BLaER1 treated with 17β-estradiol and CSF1 and Interleukin-3, amounts not matched to agents 10 nM and 100 nM (cell line): ENCODE measurements around the gene UNKL.
"Not testable (repeated sequence)": the region's sequence is repeated elsewhere in the genome, so short reads cannot be mapped to it uniquely, and the experiment has no call there.

ENCODE experiments used
- H3K27ac ChIP-seq, 11 experiments: shearing (Covaris generic); formaldehyde crosslinking; 2 replicates each; pipeline ENCODE4 v1.8.1; 2022
- H3K27me3 ChIP-seq, 11 experiments: shearing (Covaris generic); formaldehyde crosslinking; 2 replicates each; pipeline ENCODE4 v1.8.1; 2022
- H3K36me3 ChIP-seq, 11 experiments: shearing (Covaris generic); formaldehyde crosslinking; 2 replicates each; pipeline ENCODE4 v1.8.1; 2022
- H3K4me1 ChIP-seq, 10 experiments: shearing (Covaris generic); formaldehyde crosslinking; 2 replicates each; pipeline ENCODE4 v1.8.1; 2022
- H3K4me2 ChIP-seq, 11 experiments: shearing (Covaris generic); formaldehyde crosslinking; 2 replicates each; pipeline ENCODE4 v1.8.1; 2022
- H3K4me3 ChIP-seq, 10 experiments: shearing (Covaris generic); formaldehyde crosslinking; 2 replicates each; pipeline ENCODE4 v1.8.1; 2022
- H3K9ac ChIP-seq, 11 experiments: shearing (Covaris generic); formaldehyde crosslinking; 2 replicates each; pipeline ENCODE4 v1.8.1; 2022
- H3K9me3 ChIP-seq, 11 experiments: shearing (Covaris generic); formaldehyde crosslinking; replicated peaks in 1 of 11; 2 replicates each; pipeline ENCODE4 v1.8.1; 2022
- H4K20me1 ChIP-seq, 11 experiments: shearing (Covaris generic); formaldehyde crosslinking; 2 replicates each; pipeline ENCODE4 v1.8.1; 2022
- Cebpa-rat ChIP-seq, 11 experiments: shearing (Covaris generic); IDR thresholded peaks; 2 replicates each; pipeline ENCODE4 v1.8.1; 2022

UNKL gene

DNA sequence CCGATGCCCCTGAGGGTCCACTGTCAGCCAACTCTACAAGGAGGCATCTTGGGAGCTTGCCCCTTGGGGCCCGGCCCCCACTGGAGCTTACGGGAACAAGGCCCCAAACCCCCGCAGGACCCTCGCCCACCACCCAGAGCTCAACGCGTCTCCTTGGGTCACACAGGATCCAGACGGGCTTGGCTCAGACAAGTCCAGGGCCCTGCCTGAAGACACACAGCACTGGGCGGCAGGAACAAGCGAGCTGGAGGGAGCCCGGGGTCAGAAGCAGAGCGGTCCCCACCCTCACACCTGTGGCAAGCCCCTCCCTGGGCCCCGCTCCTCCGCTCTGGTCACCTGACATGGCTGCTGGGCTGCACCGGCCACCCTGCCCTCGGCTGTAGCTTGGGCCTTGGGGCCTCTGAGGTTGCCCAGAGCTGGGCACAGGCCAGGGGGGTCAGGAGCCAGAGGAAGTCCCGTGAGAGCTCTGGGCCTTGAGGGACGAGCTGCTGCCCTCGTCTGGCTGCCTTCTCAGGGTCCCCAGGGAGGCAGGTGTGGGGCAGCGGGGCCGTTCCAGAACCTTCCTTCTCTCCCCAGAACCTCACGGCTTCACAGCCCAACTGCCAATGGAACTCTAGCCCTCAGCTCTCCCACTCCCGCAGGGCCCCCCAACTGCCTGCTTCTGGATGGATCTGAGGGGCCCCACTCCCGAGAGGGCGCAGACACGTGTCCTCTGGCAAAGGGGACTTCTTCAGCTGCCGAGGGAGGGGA, 29.7 kb upstream of the UNKL start, which contains the start of gene CCDC154:
CCDC154 (minus strand) TSS at position 577 of the 750 bp plus-strand sequence; CDS start at position 343, 234 bp downstream.
- H3K4me3 ChIP-seq: peak within 1 kb of the TSS in 8 of 10 experiments; percentile 17 to 38 (median 32); a peak in 7 of 20 replicates
- no peak for TF ChIP-seq Cebpa-rat (IDR thresholded peaks at IDR 0.05)

DNA sequence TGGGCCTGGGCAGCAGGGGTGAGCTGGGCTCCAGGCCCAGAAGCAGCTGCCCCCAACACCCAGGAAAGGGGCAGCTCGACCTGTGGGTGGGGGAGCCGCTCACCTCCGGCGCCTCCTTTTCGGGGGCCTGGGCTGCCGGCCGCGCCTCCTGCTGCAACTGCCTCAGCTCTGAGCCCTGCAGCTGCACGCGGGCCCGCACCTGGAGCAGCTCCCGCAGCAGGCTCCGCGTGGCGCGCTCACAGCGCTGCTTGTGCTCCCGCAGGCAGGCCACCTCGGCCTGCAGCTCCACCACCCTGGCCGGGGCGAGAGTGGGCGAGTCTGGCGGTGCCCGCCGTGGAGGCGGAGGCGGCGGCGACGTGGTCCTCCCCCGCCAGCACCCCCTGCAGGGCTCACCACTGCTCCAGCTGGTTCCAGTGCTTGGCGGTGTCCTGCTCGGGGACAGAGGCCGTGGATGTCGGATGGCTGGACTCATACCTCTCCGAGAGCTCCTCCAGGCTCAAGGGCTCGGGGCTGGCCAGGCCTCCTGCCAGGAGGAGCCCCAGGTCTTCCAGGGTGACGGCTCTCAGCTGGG, 29.0 kb upstream of the UNKL start:
- H3K9me3 ChIP-seq: no peaks in the 10 kb centered on the region
- H3K27ac ChIP-seq: peak overlapping the region in 9 of 11 experiments; percentile 88 to 98 (median 94); a peak in 16 of 22 replicates
- peaks cover 30 to 86% (median 69%) of the 10 kb centered on the region in 10 experiments for H3K4me1 ChIP-seq
- H3K4me2 ChIP-seq: peak overlapping the region in 8 of 11 experiments; percentile 95 to 100 (median 98); a peak in 16 of 22 replicates
- no peak for TF ChIP-seq Cebpa-rat (IDR thresholded peaks at IDR 0.05)
- peak overlapping the region in 7 of 11 experiments; percentile 8 to 89 (median 84); a peak in 10 of 22 replicates for H3K9ac ChIP-seq
- no peak overlapping the region; a peak in 1 of 20 replicates for H3K4me3 ChIP-seq
- no peaks in the 10 kb centered on the region for H3K27me3 ChIP-seq
- H4K20me1 ChIP-seq: peaks cover 0 to 32% (median 0%) of the 10 kb centered on the region in 11 experiments; a peak in 7 of 22 replicates
- peaks cover 20 to 31% (median 24%) of the 10 kb centered on the region in 11 experiments for H3K36me3 ChIP-seq

More for the DNA sequence above, 29.7 kb upstream of the UNKL start, which contains the start of gene CCDC154:
- Histone ChIP-seq H4K20me1 (peaks cover 0 to 38% (median 0%) of the 10 kb centered on the region in 11 experiments; a peak in 7 of 22 replicates), H3K27me3 (no peaks in the 10 kb centered on the region), H3K9ac (peak within 1 kb of the TSS; percentile 69 to 89 (median 82); a peak in 21 of 22 replicates), H3K9me3 (no peaks in the 10 kb centered on the region), H3K36me3 (peaks cover 27 to 38% (median 30%) of the 10 kb centered on the region in 11 experiments), H3K27ac (peak within 1 kb of the TSS; percentile 23 to 98 (median 93); a peak in 21 of 22 replicates), H3K4me1 (peaks cover 30 to 80% (median 64%) of the 10 kb centered on the region in 10 experiments), H3K4me2 (peak within 1 kb of the TSS; percentile 90 to 100 (median 97))

DNA sequence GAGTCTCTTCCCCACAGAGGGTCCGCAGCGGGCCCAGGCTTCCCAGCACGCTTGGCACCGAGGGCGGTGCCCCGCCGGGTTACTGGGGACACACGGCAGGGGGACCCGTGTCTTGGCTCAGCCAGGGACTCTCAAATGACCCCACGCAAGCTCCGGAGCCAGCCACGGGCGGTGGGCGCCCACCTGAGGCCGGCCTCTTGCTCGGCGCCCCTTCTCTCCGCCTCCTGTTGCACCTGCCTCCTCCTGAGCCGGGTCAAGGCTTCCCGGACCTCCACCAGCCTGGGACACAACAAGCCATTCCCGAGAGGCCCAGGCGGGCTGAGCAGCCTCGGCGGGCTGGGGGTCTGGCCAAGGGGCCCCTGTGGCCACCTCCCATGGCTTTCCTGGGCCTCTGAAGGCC, 28.2 kb upstream of the UNKL start:
- H3K4me3 ChIP-seq: no peak overlapping the region
- H3K4me1 ChIP-seq: peaks cover 30 to 91% (median 73%) of the 10 kb centered on the region in 10 experiments
- peak overlapping the region in 3 of 11 experiments; percentile 95 to 100 (median 98); a peak in 2 of 22 replicates for H3K4me2 ChIP-seq
- peak overlapping the region in 3 of 11 experiments; percentile 18 to 87 (median 46); a peak in 2 of 22 replicates for H3K9ac ChIP-seq
- H3K36me3 ChIP-seq: peaks cover 12 to 23% (median 16%) of the 10 kb centered on the region in 11 experiments
- peak overlapping the region in 4 of 11 experiments; percentile 32 to 98 (median 94); a peak in 8 of 22 replicates for H3K27ac ChIP-seq
- no peak for TF ChIP-seq Cebpa-rat (IDR thresholded peaks at IDR 0.05)
- no peaks in the 10 kb centered on the region for H3K9me3 ChIP-seq
- no peaks in the 10 kb centered on the region for H3K27me3 ChIP-seq
- peaks cover 0 to 24% (median 0%) of the 10 kb centered on the region in 11 experiments; a peak in 6 of 22 replicates for H4K20me1 ChIP-seq

DNA sequence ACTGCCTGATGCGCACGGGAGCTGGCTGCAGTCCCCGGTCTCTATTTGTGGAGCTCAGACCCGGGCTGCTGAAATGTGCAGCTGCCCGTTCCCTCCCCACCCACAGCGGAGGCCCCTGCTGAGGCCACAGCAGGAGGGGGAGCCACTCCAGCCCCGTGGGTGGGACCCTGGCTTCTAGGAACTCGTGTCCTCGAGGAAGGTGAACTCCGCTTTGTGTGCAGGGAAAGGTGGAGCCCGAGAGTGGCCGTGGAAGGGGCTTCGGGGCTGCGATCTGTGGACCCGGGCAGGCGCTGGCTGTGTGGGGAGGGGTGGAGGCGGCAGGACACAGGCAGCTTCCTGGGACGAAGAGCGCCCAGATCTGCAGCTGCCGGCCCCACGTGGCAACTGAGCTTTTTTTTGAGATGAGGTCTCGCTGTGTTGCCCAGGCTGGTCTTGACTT, 26.9 kb upstream of the UNKL start:
- Histone ChIP-seq H3K27me3 (no peaks in the 10 kb centered on the region), H3K4me1 (peaks cover 23 to 86% (median 73%) of the 10 kb centered on the region in 10 experiments)
- no peak for TF ChIP-seq Cebpa-rat (IDR thresholded peaks at IDR 0.05)

DNA sequence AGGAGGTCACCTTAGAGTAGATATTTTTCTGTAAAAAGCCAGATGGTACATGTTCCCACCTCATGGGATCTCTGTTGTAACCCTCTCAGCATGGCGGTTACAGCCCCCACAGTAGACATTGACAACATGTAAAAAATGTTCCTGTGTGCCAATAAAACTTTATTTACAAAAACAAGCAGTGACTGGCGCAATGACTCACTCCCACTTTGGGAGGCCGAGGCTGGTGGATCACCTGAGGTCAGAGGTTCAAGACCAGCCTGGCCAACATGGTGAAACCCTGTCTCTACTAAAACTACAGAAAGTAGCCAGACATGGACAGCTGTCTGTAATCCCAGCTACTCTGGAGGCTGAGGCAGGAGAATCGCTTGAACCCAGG, 25.2 kb upstream of the UNKL start:
- H3K36me3 ChIP-seq, H4K20me1 ChIP-seq, H3K4me3 ChIP-seq, H3K9me3 ChIP-seq, H3K27me3 ChIP-seq: not testable (repeated sequence)
- Histone ChIP-seq H3K9ac (peak overlapping the region in 2 of 11 experiments; percentile 28 to 47; a peak in 1 of 22 replicates), H3K4me1 (peaks cover 6 to 86% (median 68%) of the 10 kb centered on the region in 10 experiments), H3K4me2 (peak overlapping the region in 5 of 11 experiments; percentile 1 to 52 (median 41); a peak in 9 of 22 replicates), H3K27ac (peak overlapping the region in 4 of 11 experiments; percentile 31 to 43 (median 40); a peak in 6 of 22 replicates)

More for the DNA sequence above, 26.9 kb upstream of the UNKL start:
- Histone ChIP-seq H3K9ac (peak overlapping the region in 5 of 11 experiments; percentile 19 to 47 (median 39); a peak in 6 of 22 replicates), H3K4me2 (peak overlapping the region in 5 of 11 experiments; percentile 23 to 41 (median 28); a peak in 6 of 22 replicates), H4K20me1 (peaks cover 0 to 12% (median 0%) of the 10 kb centered on the region in 11 experiments; a peak in 4 of 22 replicates), H3K9me3 (no peaks in the 10 kb centered on the region), H3K27ac (peak overlapping the region in 5 of 11 experiments; percentile 7 to 93 (median 47); a peak in 7 of 22 replicates), H3K4me3 (no peak overlapping the region), H3K36me3 (peaks cover 2 to 12% (median 4%) of the 10 kb centered on the region in 11 experiments; a peak in 18 of 22 replicates)

- Histone ChIP-seq H4K20me1 (no peaks in the 10 kb centered on the region), H3K36me3 (no peaks in the 10 kb centered on the region; a peak in 2 of 22 replicates), H3K9ac (peak overlapping the region in 2 of 11 experiments; percentile 28 to 47; a peak in 2 of 22 replicates), H3K27ac (peak overlapping the region in 4 of 11 experiments; percentile 31 to 43 (median 40); a peak in 7 of 22 replicates), H3K9me3 (no peaks in the 10 kb centered on the region), H3K4me2 (peak overlapping the region in 6 of 11 experiments; percentile 1 to 52 (median 36); a peak in 10 of 22 replicates), H3K4me1 (peaks cover 1 to 83% (median 64%) of the 10 kb centered on the region in 10 experiments; a peak in 19 of 20 replicates), H3K27me3 (no peaks in the 10 kb centered on the region), H3K4me3 (no peak overlapping the region)
- TF ChIP-seq Cebpa-rat (IDR thresholded peaks at IDR 0.05): no peak
Measured at GRCh38 chr16:1439058-1439698, 24.7 kb upstream of the UNKL start.

GRCh38 chr16:1438229-1439057, 23.9 kb upstream of the UNKL start:
- Histone ChIP-seq H4K20me1 (no peaks in the 10 kb centered on the region), H3K27ac (peak overlapping the region in 3 of 11 experiments; percentile 31 to 41 (median 40); a peak in 5 of 22 replicates), H3K9ac (peak overlapping the region in 2 of 11 experiments; percentile 44 to 47; a peak in 1 of 22 replicates), H3K4me1 (peaks cover 4 to 83% (median 64%) of the 10 kb centered on the region in 10 experiments; a peak in 18 of 20 replicates), H3K27me3 (no peaks in the 10 kb centered on the region), H3K4me3 (no peak overlapping the region), H3K9me3 (no peaks in the 10 kb centered on the region), H3K36me3 (no peaks in the 10 kb centered on the region; a peak in 2 of 22 replicates), H3K4me2 (peak overlapping the region in 6 of 11 experiments; percentile 17 to 52 (median 42); a peak in 9 of 22 replicates)
- TF ChIP-seq Cebpa-rat (IDR thresholded peaks at IDR 0.05): no peak
